Measurements from ENCODE around the gene SPIN2B. TPM values are rescaled to one million over a fixed set of nuclear protein-coding genes. Genes with fewer than 3 reads are reported as not detected.

Gene SPIN2B
- total and polyA plus RNA-seq, 2 of the 13 experiments (the other 11 are each of a cell fraction or from before 2014, with no cell fraction given): 7.9 to 10.4 TPM

DNA sequence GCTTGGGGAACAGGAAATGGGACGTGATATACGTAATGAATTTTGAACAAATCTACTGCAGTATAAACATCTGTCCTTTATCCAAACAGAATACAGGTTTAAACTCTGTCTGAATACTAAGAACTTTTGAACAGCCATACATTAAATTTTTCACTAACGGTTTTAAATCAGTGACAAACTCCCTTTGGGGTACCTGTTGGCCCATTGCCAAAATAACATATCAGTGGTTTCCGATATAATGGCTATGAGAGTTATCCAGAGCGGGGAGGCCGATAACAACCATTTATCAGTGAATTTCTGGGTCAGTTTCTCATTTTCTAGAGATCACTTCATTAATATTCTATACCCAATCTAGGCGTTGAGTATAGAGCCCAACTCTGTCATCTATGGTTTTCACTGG, 10.7 kb upstream of the SPIN2B start:
- no peaks in the 10 kb centered on the region for H3K36me3 ChIP-seq (replicated peaks in 1 of 2; ENCODE audit: control insufficient read depth in 1 of 2, insufficient read depth in 2 of 2, low read length in 2 of 2)
- ChIA-PET POLR2A (no interaction called here), CTCF (ENCODE audit: low intra/inter-chr PET ratio, low total read pairs) (no interaction called here)
- H3K9ac ChIP-seq (ENCODE audit: insufficient read depth, low read depth, low read length): no peak overlapping the region
- BruUV-seq (replicated peaks): no TSS peak
- no peak for TF ChIP-seq ZNF788 (CRISPR knock-in tag; IDR thresholded peaks at IDR 0.05; ENCODE audit: borderline replicate concordance)
- no peak for TF ChIP-seq ZNF160 (CRISPR knock-in tag; IDR thresholded peaks at IDR 0.05)
- TF ChIP-seq SIX4 (CRISPR knock-in tag; IDR thresholded peaks at IDR 0.05): no peak
- TF ChIP-seq HMG20B (CRISPR knock-in tag; conservative IDR thresholded peaks at IDR 0.05): no peak
- TF ChIP-seq, protein P1, sequence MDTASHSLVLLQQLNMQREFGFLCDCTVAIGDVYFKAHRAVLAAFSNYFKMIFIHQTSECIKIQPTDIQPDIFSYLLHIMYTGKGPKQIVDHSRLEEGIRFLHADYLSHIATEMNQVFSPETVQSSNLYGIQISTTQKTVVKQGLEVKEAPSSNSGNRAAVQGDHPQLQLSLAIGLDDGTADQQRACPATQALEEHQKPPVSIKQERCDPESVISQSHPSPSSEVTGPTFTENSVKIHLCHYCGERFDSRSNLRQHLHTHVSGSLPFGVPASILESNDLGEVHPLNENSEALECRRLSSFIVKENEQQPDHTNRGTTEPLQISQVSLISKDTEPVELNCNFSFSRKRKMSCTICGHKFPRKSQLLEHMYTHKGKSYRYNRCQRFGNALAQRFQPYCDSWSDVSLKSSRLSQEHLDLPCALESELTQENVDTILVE (CRISPR knock-in tag; IDR thresholded peaks at IDR 0.05): no peak
- no peak for TF ChIP-seq MAFK (conservative IDR thresholded peaks at IDR 0.05 in 1 of 2, IDR thresholded peaks at IDR 0.05 in 1 of 2; ENCODE audit: low read length in 2 of 2)
- TF ChIP-seq ARID2 (CRISPR knock-in tag; IDR thresholded peaks at IDR 0.05; ENCODE audit: borderline replicate concordance): no peak
- no peak for TF ChIP-seq PHF21A (CRISPR knock-in tag; IDR thresholded peaks at IDR 0.05)
- TF ChIP-seq KLF9 (CRISPR knock-in tag; IDR thresholded peaks at IDR 0.05; ENCODE audit: low read depth): no peak
- TF ChIP-seq, protein P2, sequence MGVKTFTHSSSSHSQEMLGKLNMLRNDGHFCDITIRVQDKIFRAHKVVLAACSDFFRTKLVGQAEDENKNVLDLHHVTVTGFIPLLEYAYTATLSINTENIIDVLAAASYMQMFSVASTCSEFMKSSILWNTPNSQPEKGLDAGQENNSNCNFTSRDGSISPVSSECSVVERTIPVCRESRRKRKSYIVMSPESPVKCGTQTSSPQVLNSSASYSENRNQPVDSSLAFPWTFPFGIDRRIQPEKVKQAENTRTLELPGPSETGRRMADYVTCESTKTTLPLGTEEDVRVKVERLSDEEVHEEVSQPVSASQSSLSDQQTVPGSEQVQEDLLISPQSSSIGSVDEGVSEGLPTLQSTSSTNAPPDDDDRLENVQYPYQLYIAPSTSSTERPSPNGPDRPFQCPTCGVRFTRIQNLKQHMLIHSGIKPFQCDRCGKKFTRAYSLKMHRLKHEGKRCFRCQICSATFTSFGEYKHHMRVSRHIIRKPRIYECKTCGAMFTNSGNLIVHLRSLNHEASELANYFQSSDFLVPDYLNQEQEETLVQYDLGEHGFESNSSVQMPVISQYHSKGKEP (CRISPR knock-in tag; IDR thresholded peaks at IDR 0.05): no peak
- no peak for TF ChIP-seq JDP2 (CRISPR knock-in tag; IDR thresholded peaks at IDR 0.05; ENCODE audit: borderline replicate concordance)
- TF ChIP-seq IRF9 (CRISPR knock-in tag; IDR thresholded peaks at IDR 0.05; ENCODE audit: borderline replicate concordance): no peak
- TF ChIP-seq THAP9 (CRISPR knock-in tag; IDR thresholded peaks at IDR 0.05; ENCODE audit: borderline replicate concordance): no peak
- TF ChIP-seq NFKB2 (CRISPR knock-in tag; IDR thresholded peaks at IDR 0.05; ENCODE audit: borderline replicate concordance): no peak
- TF ChIP-seq ZNF576 (CRISPR knock-in tag; IDR thresholded peaks at IDR 0.05): no peak
- TF ChIP-seq ZNF776 (CRISPR knock-in tag; IDR thresholded peaks at IDR 0.05): no peak
- TF ChIP-seq TCF12 (IDR thresholded peaks at IDR 0.05): no peak
- no peak for TF ChIP-seq TCF12 (CRISPR knock-in tag; IDR thresholded peaks at IDR 0.05)
- no peak for ATAC-seq
- intact Hi-C loops (cut with micrococcal nuclease; ENCODE audit: unreplicated experiment): no loop called here
- no peak for FAIRE-seq
- no peak overlapping the region for H3K27ac ChIP-seq (ENCODE audit: extremely low read length, insufficient read depth, low read length)
- WGBS (ENCODE audit: low lambda C conversion rate): 97% methylated on average over 7 of the region's 7 CpGs
- no peak overlapping the region for H3K4me3 ChIP-seq (replicated peaks in 1 of 3; ENCODE audit: insufficient read depth in 1 of 3, low read depth in 2 of 3, low read length in 3 of 3)
- no peaks in the 10 kb centered on the region for H3K27me3 ChIP-seq (ENCODE audit: control insufficient read depth in 1 of 2, insufficient read depth in 2 of 2, low read length in 2 of 2)
- H4K20me1 ChIP-seq (ENCODE audit: insufficient read depth, low read length): no peaks in the 10 kb centered on the region
- no peaks in the 10 kb centered on the region for H3K79me2 ChIP-seq (ENCODE audit: insufficient read depth, low read length)
- H2AFZ ChIP-seq (ENCODE audit: low read length): no peak overlapping the region
- in situ Hi-C loops (cut with HindIII; ENCODE audit: extremely low pct_ligation_motif_present, low pct_unique_long_range_greater_than_20kb): no loop called here
- DNase-seq (ENCODE audit: low spot score): no peak
- peaks cover 7% of the 10 kb centered on the region; the same call in 1 of the 2 replicates for H3K4me1 ChIP-seq (ENCODE audit: insufficient read depth, low read length)
- H3K4me2 ChIP-seq (ENCODE audit: low read depth, low read length): no peak overlapping the region
- H3K9me3 ChIP-seq (ENCODE audit: low read length): no peaks in the 10 kb centered on the region
